ENCODE measurements around the gene ASAP2. TPM values are rescaled to one million over a fixed set of nuclear protein-coding genes. Genes with fewer than 3 reads are reported as not detected.

ASAP2 gene
- total and polyA plus RNA-seq, 9 of the 15 experiments (the other 6 are each of a cell fraction or from before 2014, with no cell fraction given): 0.06 to 4.3 (median 3.1) TPM

DNA sequence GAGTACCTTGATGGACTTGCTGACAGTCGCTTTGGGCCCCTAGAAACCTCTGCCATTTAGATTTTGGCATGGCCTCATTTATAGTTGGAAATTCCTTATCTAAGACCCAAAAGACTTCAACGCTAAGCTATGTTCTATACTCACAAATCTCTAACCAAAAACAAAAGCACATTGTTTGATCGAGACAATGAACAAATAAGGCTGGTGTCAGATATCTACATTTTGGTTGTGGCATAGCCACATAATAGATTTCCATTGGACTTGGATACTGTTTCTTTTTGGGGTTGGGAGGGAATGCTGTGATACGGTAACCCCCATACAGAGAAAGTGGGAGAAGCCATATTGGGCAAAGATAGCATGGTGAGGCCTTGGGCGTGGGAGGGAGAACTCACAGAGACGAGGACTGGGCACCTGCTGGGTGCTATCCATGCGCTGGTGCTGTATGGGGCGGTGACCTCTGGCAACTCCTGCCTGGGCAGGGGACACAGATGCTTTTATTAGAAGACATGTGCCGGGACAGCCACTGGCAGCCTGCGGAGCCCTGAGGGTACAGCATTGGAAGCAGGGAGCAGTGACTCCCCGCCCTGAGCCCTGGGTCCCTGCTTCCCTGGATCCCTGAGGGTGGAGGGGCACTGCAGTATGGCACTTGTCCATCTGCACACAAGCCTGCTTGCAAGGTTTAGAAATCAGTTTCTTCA is 97.1 kb downstream of the ASAP2 start:
- no peaks in the 10 kb centered on the region for H3K79me2 ChIP-seq (ENCODE audit: control insufficient read depth, insufficient read depth, low read length)
- FAIRE-seq: no peak
- WGBS (ENCODE audit: insufficient coverage, low coverage, missing lambda C conversion rate): 22% methylated on average over 11 of the region's 11 CpGs
- POLR2A ChIA-PET: interaction anchor here (0.6 kb wide), 3 partner anchors 14 to 1163 kb away, joined by 3 read pairs; no protein-coding TSS in a partner anchor
- no peaks in the 10 kb centered on the region for H3K4me1 ChIP-seq (replicated peaks in 1 of 2; ENCODE audit: control insufficient read depth in 2 of 2, insufficient read depth in 2 of 2, low read length in 2 of 2)
- DNase-seq (ENCODE audit: extremely low read depth in 1 of 4, low spot score in 3 of 4): no peak
- no peaks in the 10 kb centered on the region for H3K9me3 ChIP-seq (replicated peaks; ENCODE audit: control insufficient read depth, insufficient read depth, low read depth, low read length)
- no peak overlapping the region for H2AFZ ChIP-seq (ENCODE audit: low read depth, low read length)
- ATAC-seq: no peak
- H3K9ac ChIP-seq (ENCODE audit: insufficient read depth in 1 of 2, low read depth in 2 of 2, low read length in 2 of 2): no peak overlapping the region
- no peak overlapping the region for H3K27ac ChIP-seq (ENCODE audit: extremely low read depth, low read depth, low read length)
- BruUV-seq (replicated peaks): no TSS peak
- in situ Hi-C loops (cut with MboI) (no loop called here), intact Hi-C loops (cut with micrococcal nuclease) (no loop called here)
- no peaks in the 10 kb centered on the region; the same call in 1 of the 2 replicates for H4K20me1 ChIP-seq (replicated peaks; ENCODE audit: control insufficient read depth, insufficient read depth, low read length)
- H3K27me3 ChIP-seq (ENCODE audit: control insufficient read depth in 2 of 2, insufficient read depth in 2 of 2, low read length in 2 of 2): peaks cover 5 to 25% of the 10 kb centered on the region in 2 experiments
- CTCF ChIA-PET (ENCODE audit: low intra/inter-chr PET ratio): no interaction called here
- no peak overlapping the region for H3K4me2 ChIP-seq (ENCODE audit: insufficient read depth, low read length)
- no peaks in the 10 kb centered on the region for H3K9me1 ChIP-seq (ENCODE audit: control insufficient read depth, insufficient read depth, low read length)
- no peak overlapping the region for H3K4me3 ChIP-seq
- H3K36me3 ChIP-seq (ENCODE audit: control insufficient read depth, insufficient read depth, low read length): no peaks in the 10 kb centered on the region
- TF ChIP-seq, protein P1, sequence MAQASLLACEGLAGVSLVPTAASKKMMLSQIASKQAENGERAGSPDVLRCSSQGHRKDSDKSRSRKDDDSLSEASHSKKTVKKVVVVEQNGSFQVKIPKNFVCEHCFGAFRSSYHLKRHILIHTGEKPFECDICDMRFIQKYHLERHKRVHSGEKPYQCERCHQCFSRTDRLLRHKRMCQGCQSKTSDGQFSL (CRISPR knock-in tag; IDR thresholded peaks at IDR 0.05): no peak
- TF ChIP-seq, protein P1 (tag; IDR thresholded peaks at IDR 0.05): no peak
- TF ChIP-seq ZNF175 (CRISPR knock-in tag; IDR thresholded peaks at IDR 0.05; ENCODE audit: low read depth) (no peak), TCFL5 (CRISPR knock-in tag; conservative IDR thresholded peaks at IDR 0.05) (no peak), THRAP3 (IDR thresholded peaks at IDR 0.05; ENCODE audit: borderline replicate concordance) (no peak), ZFP36 (IDR thresholded peaks at IDR 0.05; ENCODE audit: low read depth, low read length, partially characterized antibody) (no peak), GATAD2A (IDR thresholded peaks at IDR 0.05) (no peak), TFAM (CRISPR knock-in tag; conservative IDR thresholded peaks at IDR 0.05) (no peak), PHB (CRISPR knock-in tag; IDR thresholded peaks at IDR 0.05) (no peak)
- TF ChIP-seq, protein P2, sequence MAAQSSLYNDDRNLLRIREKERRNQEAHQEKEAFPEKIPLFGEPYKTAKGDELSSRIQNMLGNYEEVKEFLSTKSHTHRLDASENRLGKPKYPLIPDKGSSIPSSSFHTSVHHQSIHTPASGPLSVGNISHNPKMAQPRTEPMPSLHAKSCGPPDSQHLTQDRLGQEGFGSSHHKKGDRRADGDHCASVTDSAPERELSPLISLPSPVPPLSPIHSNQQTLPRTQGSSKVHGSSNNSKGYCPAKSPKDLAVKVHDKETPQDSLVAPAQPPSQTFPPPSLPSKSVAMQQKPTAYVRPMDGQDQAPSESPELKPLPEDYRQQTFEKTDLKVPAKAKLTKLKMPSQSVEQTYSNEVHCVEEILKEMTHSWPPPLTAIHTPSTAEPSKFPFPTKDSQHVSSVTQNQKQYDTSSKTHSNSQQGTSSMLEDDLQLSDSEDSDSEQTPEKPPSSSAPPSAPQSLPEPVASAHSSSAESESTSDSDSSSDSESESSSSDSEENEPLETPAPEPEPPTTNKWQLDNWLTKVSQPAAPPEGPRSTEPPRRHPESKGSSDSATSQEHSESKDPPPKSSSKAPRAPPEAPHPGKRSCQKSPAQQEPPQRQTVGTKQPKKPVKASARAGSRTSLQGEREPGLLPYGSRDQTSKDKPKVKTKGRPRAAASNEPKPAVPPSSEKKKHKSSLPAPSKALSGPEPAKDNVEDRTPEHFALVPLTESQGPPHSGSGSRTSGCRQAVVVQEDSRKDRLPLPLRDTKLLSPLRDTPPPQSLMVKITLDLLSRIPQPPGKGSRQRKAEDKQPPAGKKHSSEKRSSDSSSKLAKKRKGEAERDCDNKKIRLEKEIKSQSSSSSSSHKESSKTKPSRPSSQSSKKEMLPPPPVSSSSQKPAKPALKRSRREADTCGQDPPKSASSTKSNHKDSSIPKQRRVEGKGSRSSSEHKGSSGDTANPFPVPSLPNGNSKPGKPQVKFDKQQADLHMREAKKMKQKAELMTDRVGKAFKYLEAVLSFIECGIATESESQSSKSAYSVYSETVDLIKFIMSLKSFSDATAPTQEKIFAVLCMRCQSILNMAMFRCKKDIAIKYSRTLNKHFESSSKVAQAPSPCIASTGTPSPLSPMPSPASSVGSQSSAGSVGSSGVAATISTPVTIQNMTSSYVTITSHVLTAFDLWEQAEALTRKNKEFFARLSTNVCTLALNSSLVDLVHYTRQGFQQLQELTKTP (IDR thresholded peaks at IDR 0.05; ENCODE audit: low read depth in 1 of 2, partially characterized antibody in 2 of 2): no peak
